ENCODE measurements around the gene TRMT112.
A peak's percentile ranks its signal among the peaks of the same experiment; 100 is the strongest.

The TRMT112 gene

GRCh38 chr11:64355078-64355940 lies 38.0 kb upstream of the TRMT112 start:
- TF ChIP-seq, protein P1, sequence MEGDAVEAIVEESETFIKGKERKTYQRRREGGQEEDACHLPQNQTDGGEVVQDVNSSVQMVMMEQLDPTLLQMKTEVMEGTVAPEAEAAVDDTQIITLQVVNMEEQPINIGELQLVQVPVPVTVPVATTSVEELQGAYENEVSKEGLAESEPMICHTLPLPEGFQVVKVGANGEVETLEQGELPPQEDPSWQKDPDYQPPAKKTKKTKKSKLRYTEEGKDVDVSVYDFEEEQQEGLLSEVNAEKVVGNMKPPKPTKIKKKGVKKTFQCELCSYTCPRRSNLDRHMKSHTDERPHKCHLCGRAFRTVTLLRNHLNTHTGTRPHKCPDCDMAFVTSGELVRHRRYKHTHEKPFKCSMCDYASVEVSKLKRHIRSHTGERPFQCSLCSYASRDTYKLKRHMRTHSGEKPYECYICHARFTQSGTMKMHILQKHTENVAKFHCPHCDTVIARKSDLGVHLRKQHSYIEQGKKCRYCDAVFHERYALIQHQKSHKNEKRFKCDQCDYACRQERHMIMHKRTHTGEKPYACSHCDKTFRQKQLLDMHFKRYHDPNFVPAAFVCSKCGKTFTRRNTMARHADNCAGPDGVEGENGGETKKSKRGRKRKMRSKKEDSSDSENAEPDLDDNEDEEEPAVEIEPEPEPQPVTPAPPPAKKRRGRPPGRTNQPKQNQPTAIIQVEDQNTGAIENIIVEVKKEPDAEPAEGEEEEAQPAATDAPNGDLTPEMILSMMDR (IDR thresholded peaks at IDR 0.05; ENCODE audit: poor library complexity, severe bottlenecking): peak; percentile 94
- Histone ChIP-seq H3K36me3 (ENCODE audit: low read depth) (peaks cover 5% of the 10 kb centered on the region), H3K4me3 (ENCODE audit: severe bottlenecking) (no peak overlapping the region), H3K9me3 (ENCODE audit: severe bottlenecking) (no peaks in the 10 kb centered on the region), H3K27me3 (ENCODE audit: insufficient read depth, poor library complexity, severe bottlenecking) (no peaks in the 10 kb centered on the region), H3K4me1 (ENCODE audit: insufficient read depth, poor library complexity, severe bottlenecking) (peaks cover 21% of the 10 kb centered on the region), H3K27ac (ENCODE audit: poor library complexity, severe bottlenecking) (peak overlapping the region; percentile 97)
- DNase-seq (ENCODE audit: low spot score) (peak; percentile 85), ATAC-seq (ENCODE audit: low read depth) (peak; percentile 31)

- Histone ChIP-seq H3K4me1 (ENCODE audit: insufficient read depth, poor library complexity, severe bottlenecking) (peaks cover 21% of the 10 kb centered on the region), H3K27me3 (ENCODE audit: insufficient read depth, poor library complexity, severe bottlenecking) (no peaks in the 10 kb centered on the region), H3K27ac (ENCODE audit: poor library complexity, severe bottlenecking) (no peak overlapping the region), H3K9me3 (ENCODE audit: severe bottlenecking) (no peaks in the 10 kb centered on the region), H3K4me3 (ENCODE audit: severe bottlenecking) (no peak overlapping the region), H3K36me3 (ENCODE audit: low read depth) (no peaks in the 10 kb centered on the region)
- TF ChIP-seq, protein P1 (IDR thresholded peaks at IDR 0.05; ENCODE audit: poor library complexity, severe bottlenecking): no peak
- ATAC-seq (ENCODE audit: low read depth): no peak
- peak; percentile 62 for DNase-seq (ENCODE audit: low spot score)
Observed at GRCh38 chr11:64353715-64354506, 36.6 kb upstream of the TRMT112 start.

GRCh38 chr11:64352995-64353714 lies 35.8 kb upstream of the TRMT112 start:
- DNase-seq (ENCODE audit: low spot score): peak; percentile 59
- Histone ChIP-seq H3K9me3 (ENCODE audit: severe bottlenecking) (no peaks in the 10 kb centered on the region), H3K4me3 (ENCODE audit: severe bottlenecking) (no peak overlapping the region), H3K27me3 (ENCODE audit: insufficient read depth, poor library complexity, severe bottlenecking) (no peaks in the 10 kb centered on the region), H3K4me1 (ENCODE audit: insufficient read depth, poor library complexity, severe bottlenecking) (peaks cover 16% of the 10 kb centered on the region), H3K36me3 (ENCODE audit: low read depth) (no peaks in the 10 kb centered on the region), H3K27ac (ENCODE audit: poor library complexity, severe bottlenecking) (no peak overlapping the region)
- TF ChIP-seq, protein P1 (IDR thresholded peaks at IDR 0.05; ENCODE audit: poor library complexity, severe bottlenecking): no peak
- no peak for ATAC-seq (ENCODE audit: low read depth)

DNA sequence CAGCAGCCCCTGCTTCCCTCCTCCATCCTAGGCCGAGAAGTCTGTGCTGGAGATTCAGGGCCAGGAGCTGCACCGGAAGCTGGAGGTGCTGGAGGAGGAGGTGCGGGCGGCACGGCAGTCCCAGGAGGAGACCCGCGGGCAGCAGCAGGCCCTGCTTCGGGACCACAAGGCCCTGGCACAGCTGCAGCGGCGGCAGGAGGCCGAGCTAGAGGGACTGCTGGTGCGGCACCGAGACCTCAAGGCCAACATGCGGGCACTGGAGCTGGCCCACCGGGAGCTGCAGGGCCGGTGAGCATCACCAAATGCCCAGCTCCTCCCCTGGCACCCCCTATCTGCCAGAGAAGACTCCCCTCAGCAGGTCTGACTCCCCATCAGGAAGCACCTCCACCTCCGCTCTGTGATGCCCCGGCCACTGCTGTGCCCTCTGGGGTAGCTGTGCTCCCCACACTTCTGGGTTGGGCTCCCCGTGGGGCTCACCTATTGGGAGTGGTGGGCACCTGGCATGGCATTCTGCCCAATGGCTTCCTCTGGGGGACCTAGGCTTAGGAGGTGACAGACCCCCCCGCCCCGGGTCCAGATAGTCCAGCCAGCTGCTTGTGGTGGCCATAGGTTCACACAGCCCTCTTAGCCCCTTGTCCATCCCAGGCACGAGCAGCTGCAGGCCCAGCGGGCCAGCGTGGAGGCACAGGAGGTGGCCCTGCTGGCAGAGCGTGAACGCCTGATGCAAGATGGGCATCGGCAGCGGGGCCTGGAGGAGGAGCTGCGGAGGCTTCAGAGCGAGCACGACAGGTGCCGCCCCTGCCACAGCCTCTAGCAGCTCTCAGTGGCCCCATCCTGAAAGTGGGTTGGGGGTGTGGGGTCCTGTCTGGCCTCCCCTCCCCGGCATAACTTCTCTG lies 35.0 kb upstream of the TRMT112 start:
- peak; percentile 68 for DNase-seq (ENCODE audit: low spot score)

More for the DNA sequence above, 35.0 kb upstream of the TRMT112 start:
- ATAC-seq (ENCODE audit: low read depth): no peak
- TF ChIP-seq, protein P1 (IDR thresholded peaks at IDR 0.05; ENCODE audit: poor library complexity, severe bottlenecking): no peak
- H3K9me3 ChIP-seq (ENCODE audit: severe bottlenecking): no peaks in the 10 kb centered on the region
- H3K27ac ChIP-seq (ENCODE audit: poor library complexity, severe bottlenecking): no peak overlapping the region
- H3K4me3 ChIP-seq (ENCODE audit: severe bottlenecking): no peak overlapping the region
- no peaks in the 10 kb centered on the region for H3K27me3 ChIP-seq (ENCODE audit: insufficient read depth, poor library complexity, severe bottlenecking)
- H3K36me3 ChIP-seq (ENCODE audit: low read depth): no peaks in the 10 kb centered on the region
- peaks cover 13% of the 10 kb centered on the region for H3K4me1 ChIP-seq (ENCODE audit: insufficient read depth, poor library complexity, severe bottlenecking)
